ENCODE results near the gene SH3BP5.
A peak's percentile ranks its signal among the peaks of the same experiment; 100 is the strongest.

The SH3BP5 gene

DNA sequence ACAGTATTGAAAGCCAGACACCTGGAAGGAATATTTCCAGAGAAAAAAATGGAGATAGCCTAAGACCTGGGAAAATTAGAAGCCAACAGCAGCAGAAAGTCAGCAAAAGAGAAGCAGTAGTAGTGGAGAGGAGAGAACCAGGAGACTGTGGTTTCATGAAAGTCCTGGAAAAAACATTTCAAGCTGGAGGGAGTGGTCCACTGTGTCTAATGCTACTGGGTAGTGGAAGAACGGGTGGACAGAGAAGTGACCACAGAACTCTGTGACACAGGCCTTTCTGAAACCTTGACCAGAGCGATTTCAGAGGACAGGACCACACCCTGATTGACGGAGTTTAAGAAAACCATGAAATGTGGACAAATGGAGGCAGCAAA lies 15.3 kb upstream of the SH3BP5 start:
- no peak for DNase-seq (ENCODE audit: low read depth in 2 of 2, low spot score in 1 of 2)

DNA sequence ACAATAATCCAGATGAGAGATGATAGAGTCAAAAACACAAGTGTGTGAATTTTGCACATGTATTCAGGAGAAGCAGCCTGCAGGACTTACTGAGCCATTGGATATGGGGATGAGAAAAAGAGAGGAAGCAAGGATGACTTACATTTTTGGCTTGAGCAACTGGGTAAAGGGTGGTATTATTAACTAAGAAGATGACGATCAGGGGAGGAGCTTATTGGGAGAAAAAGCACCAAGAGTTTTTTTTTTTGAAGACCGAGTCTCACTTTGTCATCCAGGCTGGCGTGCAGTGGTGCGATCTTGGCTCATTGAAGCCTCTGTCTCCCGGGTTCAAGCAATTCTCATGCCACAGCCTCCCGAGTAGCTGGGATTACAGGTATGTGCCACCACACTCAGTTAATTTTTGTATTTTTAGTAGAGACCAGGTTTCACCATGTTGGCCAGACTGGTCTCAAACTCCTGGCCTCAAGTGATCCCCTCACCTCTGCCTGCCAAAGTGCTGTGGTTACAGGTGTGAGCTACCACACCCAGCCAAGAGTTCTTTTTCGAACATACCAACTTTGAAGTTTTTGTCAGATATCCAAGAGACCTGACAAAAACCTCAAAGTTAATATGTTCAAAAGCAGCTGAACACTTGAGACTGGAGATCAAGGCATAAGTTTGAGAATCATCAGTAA lies 14.8 kb upstream of the SH3BP5 start:
- no peak for DNase-seq (ENCODE audit: low read depth in 2 of 2, low spot score in 1 of 2)

GRCh38 chr3:15346516-15346915 lies 14.1 kb upstream of the SH3BP5 start:
- no peak for DNase-seq (ENCODE audit: low read depth in 2 of 2, low spot score in 1 of 2)

- no peak for DNase-seq (ENCODE audit: low read depth in 2 of 2, low spot score in 1 of 2)
Measured at GRCh38 chr3:15345608-15346137, 13.3 kb upstream of the SH3BP5 start.

- no peak for DNase-seq (ENCODE audit: low read depth in 2 of 2, low spot score in 1 of 2)
Measured at GRCh38 chr3:15345066-15345607, 12.8 kb upstream of the SH3BP5 start.

- no peak for DNase-seq (ENCODE audit: low read depth in 2 of 2, low spot score in 1 of 2)
Measured at GRCh38 chr3:15342945-15343344, 10.6 kb upstream of the SH3BP5 start.

DNA sequence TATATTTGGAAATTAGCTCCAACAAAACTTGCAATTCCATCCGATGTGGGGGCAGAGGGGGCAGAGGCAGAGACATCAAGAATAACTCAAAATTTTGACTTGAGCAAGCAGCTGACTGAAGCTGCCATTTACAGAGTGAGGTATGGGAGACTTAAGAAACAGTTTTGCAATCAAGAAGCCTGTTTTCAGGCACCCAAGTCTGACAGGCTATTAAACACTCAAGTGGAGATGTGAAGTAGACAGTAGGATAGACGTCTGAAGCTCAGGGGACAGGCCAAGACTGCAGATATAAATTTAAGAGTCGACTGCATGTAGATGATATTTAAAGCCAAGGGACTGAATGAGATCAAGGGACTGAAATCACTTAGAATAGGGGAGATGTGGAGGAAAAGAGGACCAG lies 9.9 kb upstream of the SH3BP5 start:
- DNase-seq (ENCODE audit: low read depth in 2 of 2, low spot score in 1 of 2): no peak

GRCh38 chr3:15341030-15341726 lies 8.8 kb upstream of the SH3BP5 start:
- no peak for DNase-seq (ENCODE audit: low read depth in 2 of 2, low spot score in 1 of 2)

DNA sequence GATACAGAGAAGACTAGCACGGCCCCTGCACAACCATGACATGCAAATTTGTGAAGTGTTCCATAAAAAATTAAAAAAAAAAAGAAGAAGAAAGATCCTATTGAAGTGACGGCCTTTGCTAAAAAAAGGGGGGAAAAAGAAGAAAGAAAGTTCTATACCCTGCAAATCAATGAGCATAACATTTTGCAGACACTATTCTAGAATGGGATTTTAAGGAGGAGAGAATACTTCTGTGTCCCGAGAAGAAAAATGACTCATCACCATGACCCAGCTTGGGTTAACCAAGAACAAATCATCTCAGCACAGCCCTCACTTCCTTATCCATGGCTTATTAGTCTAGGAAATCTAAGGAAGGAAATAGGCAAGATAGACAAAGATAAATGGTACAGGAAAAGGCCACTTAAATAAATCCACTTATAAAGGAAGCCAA lies 7.4 kb upstream of the SH3BP5 start:
- no peak for DNase-seq (ENCODE audit: low read depth in 2 of 2, low spot score in 1 of 2)

DNA sequence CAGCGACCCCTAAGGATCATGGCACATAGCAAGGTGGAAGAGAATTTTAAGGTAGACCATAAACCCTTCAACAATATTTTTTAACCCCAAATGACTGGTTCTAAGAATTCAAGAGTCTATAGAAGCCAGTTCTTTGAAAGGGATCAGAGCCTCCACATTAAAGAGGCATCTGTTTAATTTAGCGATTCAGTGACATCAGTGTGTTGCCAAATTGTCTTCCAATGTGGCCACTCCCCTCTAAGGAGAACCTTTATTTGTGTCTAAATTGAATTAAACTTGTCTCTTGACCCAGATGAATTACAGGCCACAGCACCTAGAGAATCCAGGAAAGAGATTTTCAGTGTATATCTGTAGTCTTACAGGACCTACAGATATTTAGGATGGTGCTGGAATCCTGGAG lies 6.6 kb upstream of the SH3BP5 start:
- no peak for DNase-seq (ENCODE audit: low read depth in 2 of 2, low spot score in 1 of 2)

DNA sequence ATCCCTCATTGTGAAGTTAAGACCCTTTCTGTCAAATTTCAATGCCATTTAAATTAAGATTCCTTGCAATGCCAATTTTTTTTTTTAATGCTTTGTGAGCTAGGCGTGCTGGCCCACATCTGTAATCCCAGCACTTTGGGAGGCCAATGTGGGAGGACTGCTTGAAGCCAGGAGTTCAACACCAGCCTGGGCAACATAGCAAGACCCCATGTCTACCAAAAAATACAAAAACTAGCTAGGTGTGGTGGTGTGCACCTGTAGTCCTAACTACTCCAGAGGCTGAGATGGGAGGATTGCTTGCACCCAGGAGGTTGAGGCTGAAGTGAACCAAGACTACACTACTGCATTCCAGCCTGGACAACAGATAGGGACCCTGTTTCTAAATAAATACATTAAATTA lies 5.6 kb upstream of the SH3BP5 start:
- DNase-seq (ENCODE audit: low read depth in 2 of 2, low spot score in 1 of 2): no peak

DNA sequence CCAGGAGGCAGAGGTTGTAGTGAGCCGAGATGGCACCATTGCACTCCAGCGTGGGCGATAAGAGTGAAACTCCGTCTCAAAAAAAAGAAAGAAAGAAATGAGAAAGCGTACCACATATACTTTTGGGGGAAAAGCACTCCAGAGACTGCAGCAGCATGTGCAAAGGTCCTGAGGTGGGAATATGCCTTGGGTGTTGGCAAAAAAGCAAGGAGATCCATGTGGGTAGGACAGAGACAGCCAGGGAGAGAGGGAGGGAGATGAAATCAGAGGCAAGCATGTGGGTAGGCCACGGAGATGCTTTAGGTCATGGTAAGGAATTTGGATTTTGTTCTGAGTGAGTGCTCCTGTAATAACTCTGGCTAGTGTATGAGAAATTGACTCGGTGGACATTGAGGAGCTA lies 3.7 kb upstream of the SH3BP5 start:
- no peak for DNase-seq (ENCODE audit: low read depth in 2 of 2, low spot score in 1 of 2)

- no peak for DNase-seq (ENCODE audit: low read depth in 2 of 2, low spot score in 1 of 2)
Measured at GRCh38 chr3:15333956-15334263, 1.5 kb upstream of the SH3BP5 start.

DNA sequence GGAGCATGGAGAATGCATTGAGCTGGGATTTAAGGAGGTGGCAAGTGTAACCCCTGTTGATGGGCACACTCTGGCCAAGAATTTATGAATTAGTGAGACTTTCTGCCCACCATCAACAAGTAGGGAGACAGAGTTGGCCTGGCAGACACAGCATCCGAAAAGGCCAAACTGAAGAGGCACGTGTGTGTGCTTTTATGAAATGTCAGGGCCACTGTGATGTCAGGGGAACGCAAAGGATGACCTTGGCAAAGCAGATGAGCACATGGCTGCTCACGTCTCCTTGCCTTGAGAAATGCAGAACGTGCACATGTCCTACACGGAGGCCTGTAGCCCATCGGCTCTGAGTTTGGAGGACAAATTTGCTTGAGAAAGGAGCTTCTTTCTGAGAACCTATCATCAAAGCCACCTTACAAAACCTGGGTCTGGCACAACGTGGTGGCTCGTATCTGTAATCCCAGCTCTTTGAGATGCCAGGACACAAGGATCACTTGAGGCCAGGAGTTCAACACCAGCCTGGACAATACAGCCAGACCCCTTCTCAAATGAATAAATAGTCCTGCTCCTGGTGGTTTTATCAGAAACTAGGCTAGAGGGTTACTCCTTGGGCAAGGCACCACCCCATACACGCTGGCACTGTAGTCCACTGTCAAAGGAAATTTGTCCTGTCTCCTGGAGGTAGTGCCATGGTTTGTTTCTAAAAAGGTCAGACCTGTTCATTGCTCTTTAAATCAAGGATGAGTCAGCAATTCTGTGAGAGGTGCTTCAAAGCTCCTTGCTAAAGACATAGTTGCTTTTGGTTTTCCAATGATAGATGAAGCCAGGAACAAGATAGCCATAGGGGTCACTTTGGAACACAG lies 941 bp upstream of the SH3BP5 start:
- no peak for DNase-seq (ENCODE audit: low read depth in 2 of 2, low spot score in 1 of 2)

GRCh38 chr3:15331606-15332404 lies 581 bp downstream of the SH3BP5 start:
- peak in 1 of 2 donors; percentile 12 for DNase-seq (ENCODE audit: low read depth in 2 of 2, low spot score in 1 of 2)

DNA sequence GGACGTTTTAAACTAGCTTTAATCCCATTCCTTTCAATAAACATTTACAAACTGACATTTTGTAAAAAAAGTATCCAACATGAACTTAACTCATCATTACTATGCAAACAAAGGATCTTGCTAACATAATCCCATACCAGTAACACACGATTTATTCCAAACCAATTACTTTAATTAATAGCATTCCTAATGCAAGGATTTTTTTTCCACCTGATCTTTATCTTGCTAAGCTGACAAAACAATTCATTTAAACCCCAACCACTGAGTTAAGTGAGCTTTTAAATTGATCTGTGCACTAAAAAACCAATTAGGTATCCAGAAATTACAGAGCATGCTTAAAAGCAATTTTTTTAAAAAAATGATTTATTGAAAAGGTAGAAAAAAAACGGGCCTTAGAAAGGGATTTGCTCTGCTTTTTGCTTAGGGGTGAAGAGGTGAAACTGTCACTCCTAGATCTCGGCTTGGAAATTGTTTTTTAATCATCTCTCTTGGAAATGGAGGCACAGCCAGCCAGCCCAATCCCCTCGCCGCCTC lies 1.2 kb downstream of the SH3BP5 start:
- no peak for DNase-seq (ENCODE audit: low read depth in 2 of 2, low spot score in 1 of 2)

DNA sequence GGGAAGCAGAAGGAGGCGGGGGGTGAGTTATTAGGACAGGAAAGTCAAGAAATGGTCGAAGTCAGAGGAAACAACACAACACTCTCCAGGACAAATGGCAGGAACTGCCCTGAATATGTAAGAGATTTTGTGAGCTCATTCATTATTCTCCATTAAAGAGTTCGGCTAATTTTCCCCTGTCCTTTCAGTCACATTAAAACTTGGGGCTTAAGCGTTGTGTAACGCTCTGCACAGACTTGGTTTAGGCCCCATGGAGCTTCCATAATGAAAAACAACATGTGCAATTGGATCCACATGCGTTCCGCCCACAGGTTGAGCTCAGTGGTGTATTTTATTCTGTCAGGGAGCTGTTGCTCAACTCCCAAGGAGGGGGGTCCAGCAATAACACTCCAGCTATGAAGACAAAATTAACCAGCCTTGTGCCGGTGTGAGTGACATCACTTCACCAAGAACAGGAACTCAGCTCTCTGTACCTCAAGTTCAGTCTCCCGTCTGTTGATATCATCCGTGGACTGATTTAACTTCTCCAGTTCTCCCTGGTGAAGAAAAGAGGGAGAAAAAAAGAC lies 2.3 kb downstream of the SH3BP5 start:
- DNase-seq (ENCODE audit: low read depth in 2 of 2, low spot score in 1 of 2): no peak

DNA sequence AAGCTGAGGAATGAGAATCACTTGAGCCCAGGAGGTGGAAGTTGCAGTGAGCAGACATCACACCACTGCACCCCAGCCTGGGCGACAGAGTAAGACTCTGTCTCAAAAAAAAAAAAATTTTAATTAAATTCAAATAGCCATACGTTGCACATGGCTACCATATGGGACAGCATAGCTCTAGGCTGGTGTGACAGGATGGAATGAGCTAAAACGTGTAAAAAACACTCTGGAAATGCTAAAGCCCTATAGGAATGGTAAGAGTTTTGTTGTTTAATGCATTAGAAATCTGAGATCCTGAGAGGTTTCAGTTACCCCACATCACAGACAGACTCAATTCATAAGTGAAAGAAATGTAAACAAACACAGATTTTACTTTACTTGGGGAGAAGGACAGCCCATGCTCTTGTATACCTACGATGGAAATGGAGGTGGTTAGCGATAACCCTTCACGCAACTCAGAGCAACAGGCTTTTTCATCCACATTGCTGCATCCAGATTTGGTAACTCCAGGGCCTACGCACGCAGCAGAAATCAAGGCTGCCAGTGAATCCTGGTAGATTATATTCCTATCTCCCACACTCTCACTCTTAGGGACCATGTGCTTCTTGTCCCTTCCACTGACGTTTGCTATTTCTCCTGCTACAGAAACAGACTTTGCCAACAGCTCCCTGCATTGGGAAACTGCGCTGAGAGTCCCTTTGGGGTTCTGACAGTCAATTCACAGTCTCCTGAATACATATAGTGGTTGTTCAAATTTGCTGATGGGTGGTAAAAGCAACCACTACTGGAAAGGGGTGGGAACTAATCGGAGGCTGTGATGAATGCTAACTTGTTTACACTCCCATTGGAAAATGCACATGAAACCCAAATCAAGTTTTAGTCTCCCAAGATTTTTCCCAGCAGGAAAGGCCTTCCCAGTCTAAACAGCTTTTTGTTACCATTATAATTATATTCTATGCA lies 3.1 kb downstream of the SH3BP5 start:
- no peak for DNase-seq (ENCODE audit: low read depth in 2 of 2, low spot score in 1 of 2)

DNA sequence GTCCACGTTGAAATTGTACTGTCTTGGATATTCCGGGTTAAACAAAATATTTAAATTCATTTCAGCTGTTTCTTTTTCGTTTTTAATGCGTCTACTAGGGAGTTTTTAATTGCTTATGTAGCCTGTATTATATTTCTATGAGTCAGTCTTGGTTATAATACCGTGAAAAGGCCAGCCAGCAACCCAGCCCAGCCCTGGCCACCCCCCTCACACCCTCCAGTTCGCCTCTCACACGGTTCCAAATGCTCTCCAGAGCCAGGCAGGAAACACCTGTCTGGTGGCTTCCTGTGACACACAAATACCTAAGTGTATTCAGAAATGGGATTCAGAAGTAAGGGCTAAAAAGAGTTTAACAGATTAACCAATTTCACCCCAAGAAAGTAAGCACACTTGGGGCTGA lies 4.4 kb downstream of the SH3BP5 start:
- no peak for DNase-seq (ENCODE audit: low read depth in 2 of 2, low spot score in 1 of 2)

Measured in stimulated activated CD8-positive, alpha-beta memory T cell treated with anti-CD3 and anti-CD28 coated beads, Interleukin-4, amount 100 ng/mL, for 1 hour (primary cell).